GM23338 (cell line): ENCODE data around the gene LNP1. TPM values are rescaled to one million over a fixed set of nuclear protein-coding genes. Genes with fewer than 3 reads are reported as not detected.

ENCODE experiments used
- ATAC-seq: fragments of 200-7000 bp; cut with Tn5 transposase; 3 replicates; pipeline ENCODE4 v1.9.1; 2020
- DNase-seq: peaks from one replicate; pipeline ENCODE4 v3.0.0-alpha.2; 2015; ENCODE audit warnings: low spot score
- H2AFZ ChIP-seq: fragments of 200-600 bp; sonication (generic); 2 replicates; pipeline ENCODE4 v1.8.0; 2016; ENCODE audit warnings: antibody characterized with exemption, mild to moderate bottlenecking, moderate library complexity
- H3F3A ChIP-seq: fragments of 200-600 bp; sonication (generic); replicated peaks from 2 replicates; pipeline ENCODE4 v1.8.0; 2017; ENCODE audit warnings: antibody characterized with exemption, mixed run types, low read depth
- H3K27ac ChIP-seq: fragments of 200-600 bp; sonication (generic); 2 replicates; pipeline ENCODE4 v1.6.1; 2016; ENCODE audit warnings: low read depth
- H3K27me3 ChIP-seq: fragments of 200-600 bp; sonication (generic); 2 replicates; pipeline ENCODE4 v1.8.0; 2016; ENCODE audit warnings: mild to moderate bottlenecking, mixed run types, moderate library complexity; ENCODE audit not compliant: insufficient read depth
- H3K36me3 ChIP-seq: fragments of 200-600 bp; sonication (generic); 2 replicates; pipeline ENCODE4 v1.8.0; 2016; ENCODE audit warnings: mild to moderate bottlenecking; ENCODE audit not compliant: insufficient read depth
- H3K4me1 ChIP-seq: fragments of 200-600 bp; sonication (generic); 2 replicates; pipeline ENCODE4 v1.8.0; 2016; ENCODE audit warnings: mild to moderate bottlenecking, moderate library complexity; ENCODE audit not compliant: insufficient read depth
- H3K4me2 ChIP-seq: fragments of 200-600 bp; sonication (generic); 2 replicates; pipeline ENCODE4 v1.7.1; 2017; ENCODE audit warnings: mixed run types
- H3K4me3 ChIP-seq: fragments of 200-600 bp; sonication (generic); 2 replicates; pipeline ENCODE4 v1.6.1; 2016; ENCODE audit warnings: mixed run types
- H3K79me2 ChIP-seq: fragments of 200-600 bp; sonication (generic); replicated peaks from 2 replicates; pipeline ENCODE4 v1.8.0; 2017; ENCODE audit warnings: mild to moderate bottlenecking; ENCODE audit not compliant: insufficient read depth
- H3K9me2 ChIP-seq: fragments of 200-600 bp; sonication (generic); 2 replicates; pipeline ENCODE4 v1.8.0; 2017; ENCODE audit not compliant: insufficient read depth
- H4K20me1 ChIP-seq: fragments of 200-600 bp; sonication (generic); replicated peaks from 2 replicates; pipeline ENCODE4 v1.8.0; 2017; ENCODE audit warnings: mild to moderate bottlenecking; ENCODE audit not compliant: insufficient read depth
- H3K27ac Mint-ChIP-seq: 2 replicates; pipeline ENCODE4 v1.8.0; 2020; ENCODE audit warnings: inconsistent platforms, mild to moderate bottlenecking, moderate library complexity, mixed read lengths
- H3K27me3 Mint-ChIP-seq: 3 replicates; pipeline ENCODE4 v1.8.0; 2022; ENCODE audit warnings: low read depth, mild to moderate bottlenecking, moderate library complexity, mixed read lengths, inconsistent platforms; ENCODE audit not compliant: insufficient read depth, poor library complexity
- H3K36me3 Mint-ChIP-seq: 3 replicates; pipeline ENCODE4 v1.8.0; 2021; ENCODE audit warnings: low read depth, mild to moderate bottlenecking, inconsistent platforms, moderate library complexity, mixed read lengths
- H3K4me1 Mint-ChIP-seq: 3 replicates; pipeline ENCODE4 v1.8.0; 2020; ENCODE audit warnings: mild to moderate bottlenecking, inconsistent platforms, mixed read lengths
- H3K4me3 Mint-ChIP-seq: 3 replicates; pipeline ENCODE4 v1.8.0; 2021; ENCODE audit warnings: moderate library complexity, mild to moderate bottlenecking, inconsistent platforms, mixed read lengths
- H3K9me3 Mint-ChIP-seq: 3 replicates; pipeline ENCODE4 v1.8.0; 2020; ENCODE audit warnings: moderate library complexity, mild to moderate bottlenecking, inconsistent platforms, mixed read lengths
- CREB1 ChIP-seq: fragments of 250-450 bp; sonication (Bioruptor Pico); IDR thresholded peaks from 2 replicates; pipeline ENCODE4 v1.5.0; 2020; ENCODE audit warnings: low read depth, mild to moderate bottlenecking, moderate library complexity
- CTCF ChIP-seq, 2 experiments: fragments of 200-600 bp in 1 of 2; sonication (generic) in 1 of 2; conservative IDR thresholded peaks; 2 replicates each; pipeline versions ENCODE4 v1.5.1 to v1.6.1; 2016 to 2017; ENCODE audit warnings: antibody characterized with exemption in 2 of 2, low read depth in 2 of 2, mild to moderate bottlenecking in 2 of 2, moderate library complexity in 1 of 2
- EZH2 ChIP-seq: fragments of 200-600 bp; sonication (generic); IDR thresholded peaks from one replicate; pipeline ENCODE4 v1.8.0; 2017; ENCODE audit warnings: antibody characterized with exemption, mild to moderate bottlenecking, low read depth; ENCODE audit not compliant: unreplicated experiment
- EZH2phosphoT487 ChIP-seq: fragments of 200-600 bp; sonication (generic); IDR thresholded peaks from one replicate; pipeline ENCODE4 v1.8.1; 2018; ENCODE audit warnings: antibody characterized with exemption; ENCODE audit not compliant: unreplicated experiment
- REST ChIP-seq: IDR thresholded peaks from one replicate; pipeline ENCODE4 v1.6.1; 2018; ENCODE audit warnings: antibody characterized with exemption; ENCODE audit not compliant: unreplicated experiment
- polyA plus RNA-seq: library from polyadenylated mRNA; unstranded; fragments of >200 nt; fragmentation: Nextera tagmentation; extraction: Ambion mirVana; gene quantifications from 2 replicates; pipeline ENCODE4 v1.2.1, GENCODE V29; 2016
- total RNA-seq: library from RNA; depleted of rRNA; stranded (reverse); fragments of >200 nt; shearing (Covaris generic); gene quantifications from 2 replicates; pipeline ENCODE4 v1.2.3, GENCODE V29; 2014

The LNP1 gene
- total and polyA plus RNA-seq, 2 experiments from 2014 or later: 4.7 to 6.7 TPM

- H3K27ac Mint-ChIP-seq: no peak overlapping the region
- peaks cover 61% of the 10 kb centered on the region for H3K79me2 ChIP-seq
- ATAC-seq: no peak
These were observed 14.8 kb upstream of the LNP1 start for GRCh38 chr3:100386437-100387074.

More at GRCh38 chr3:100386437-100387074, 14.8 kb upstream of the LNP1 start:
- H3K4me2 ChIP-seq: no peak overlapping the region
- no peaks in the 10 kb centered on the region for H3K4me1 ChIP-seq
- Mint-ChIP-seq H3K4me1 (no peaks in the 10 kb centered on the region), H3K9me3 (no peaks in the 10 kb centered on the region; the same call in 2 of the 3 replicates), H3K36me3 (peaks cover 36% of the 10 kb centered on the region), H3K4me3 (no peak overlapping the region), H3K27me3 (no peaks in the 10 kb centered on the region)
- H3K27me3 ChIP-seq: no peaks in the 10 kb centered on the region
- 0 out of 2 replicates have a peak, but pooled peaks cover 5% of the 10 kb centered on the region for H4K20me1 ChIP-seq
- H3K36me3 ChIP-seq: peaks cover 37% of the 10 kb centered on the region; the same call in 1 of the 2 replicates
- H3K4me3 ChIP-seq: no peak overlapping the region
- DNase-seq: no peak
- no peaks in the 10 kb centered on the region for H3F3A ChIP-seq
- no peak overlapping the region for H3K27ac ChIP-seq
- H3K9me2 ChIP-seq: no peaks in the 10 kb centered on the region
- H2AFZ ChIP-seq: no peak overlapping the region
- TF ChIP-seq REST (no peak), CTCF (conservative IDR thresholded peaks at IDR 0.05; ENCODE audit: low read depth in 2 of 2) (no peak), EZH2 (no peak), EZH2phosphoT487 (no peak), CREB1 (CRISPR knock-in tag) (no peak)
